Coronary artery (tissue), 2 donors: ENCODE results near the gene OTOP1.

Experiments
- DNase-seq: peaks from one replicate; pipeline ENCODE4 v3.0.0-alpha.2; 2017; ENCODE audit warnings: low spot score
- H3K27ac ChIP-seq, 2 donors: fragments of 200-600 bp; sonication (generic); one replicate each; pipeline ENCODE4 v1.5.1; 2016 to 2019
- H3K4me3 ChIP-seq: fragments of 200-600 bp; sonication (generic); 2 replicates; pipeline ENCODE4 v1.5.1; 2016; ENCODE audit warnings: mild to moderate bottlenecking, moderate library complexity
- TF ChIP-seq, protein P1 (sequence below): fragments of 200-600 bp; sonication (generic); IDR thresholded peaks from one replicate; pipeline ENCODE4 v1.5.1; 2019; ENCODE audit warnings: antibody characterized with exemption

Gene OTOP1, protein sequence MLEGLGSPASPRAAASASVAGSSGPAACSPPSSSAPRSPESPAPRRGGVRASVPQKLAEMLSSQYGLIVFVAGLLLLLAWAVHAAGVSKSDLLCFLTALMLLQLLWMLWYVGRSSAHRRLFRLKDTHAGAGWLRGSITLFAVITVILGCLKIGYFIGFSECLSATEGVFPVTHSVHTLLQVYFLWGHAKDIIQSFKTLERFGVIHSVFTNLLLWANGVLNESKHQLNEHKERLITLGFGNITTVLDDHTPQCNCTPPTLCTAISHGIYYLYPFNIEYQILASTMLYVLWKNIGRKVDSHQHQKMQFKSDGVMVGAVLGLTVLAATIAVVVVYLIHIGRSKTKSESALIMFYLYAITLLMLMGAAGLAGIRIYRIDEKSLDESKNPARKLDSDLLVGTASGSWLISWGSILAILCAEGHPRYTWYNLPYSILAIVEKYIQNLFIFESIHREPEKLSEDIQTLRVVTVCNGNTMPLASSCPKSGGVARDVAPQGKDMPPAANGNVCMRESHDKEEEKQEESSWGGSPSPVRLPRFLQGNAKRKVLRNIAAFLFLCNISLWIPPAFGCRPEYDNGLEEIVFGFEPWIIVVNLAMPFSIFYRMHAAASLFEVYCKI

GRCh38 chr4:4226606-4227438 lies at the start of gene OTOP1:
Gene OTOP1, minus strand, starts transcription at chr4:4226929. Its CDS starts 65 bp downstream, at chr4:4226864.
- DNase-seq = no peak
- Histone ChIP-seq H3K4me3 (peak within 1 kb of the TSS; percentile 1), H3K27ac (no peak within 1 kb of the TSS)
- TF ChIP-seq, protein P1, sequence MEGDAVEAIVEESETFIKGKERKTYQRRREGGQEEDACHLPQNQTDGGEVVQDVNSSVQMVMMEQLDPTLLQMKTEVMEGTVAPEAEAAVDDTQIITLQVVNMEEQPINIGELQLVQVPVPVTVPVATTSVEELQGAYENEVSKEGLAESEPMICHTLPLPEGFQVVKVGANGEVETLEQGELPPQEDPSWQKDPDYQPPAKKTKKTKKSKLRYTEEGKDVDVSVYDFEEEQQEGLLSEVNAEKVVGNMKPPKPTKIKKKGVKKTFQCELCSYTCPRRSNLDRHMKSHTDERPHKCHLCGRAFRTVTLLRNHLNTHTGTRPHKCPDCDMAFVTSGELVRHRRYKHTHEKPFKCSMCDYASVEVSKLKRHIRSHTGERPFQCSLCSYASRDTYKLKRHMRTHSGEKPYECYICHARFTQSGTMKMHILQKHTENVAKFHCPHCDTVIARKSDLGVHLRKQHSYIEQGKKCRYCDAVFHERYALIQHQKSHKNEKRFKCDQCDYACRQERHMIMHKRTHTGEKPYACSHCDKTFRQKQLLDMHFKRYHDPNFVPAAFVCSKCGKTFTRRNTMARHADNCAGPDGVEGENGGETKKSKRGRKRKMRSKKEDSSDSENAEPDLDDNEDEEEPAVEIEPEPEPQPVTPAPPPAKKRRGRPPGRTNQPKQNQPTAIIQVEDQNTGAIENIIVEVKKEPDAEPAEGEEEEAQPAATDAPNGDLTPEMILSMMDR = no peak

DNA sequence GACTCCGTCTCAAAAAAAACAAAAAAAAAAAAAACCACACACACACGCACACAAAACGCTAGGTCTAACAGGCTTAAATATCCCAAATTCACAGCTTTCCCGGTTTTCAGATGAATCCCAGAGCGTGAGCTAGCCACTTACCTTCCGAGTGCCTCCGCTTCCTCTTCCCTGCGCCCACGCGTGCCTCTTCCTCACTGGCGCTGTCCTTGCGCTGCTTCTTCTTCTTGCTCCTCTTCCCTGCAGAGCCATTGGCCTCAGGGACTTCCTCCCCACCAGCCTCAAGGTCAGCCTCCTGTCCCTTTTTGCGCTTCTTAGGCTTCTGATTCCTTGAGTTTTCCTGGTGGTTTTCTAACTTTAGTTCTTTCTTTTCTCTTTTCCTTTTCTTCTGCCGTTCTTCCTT lies 47.5 kb upstream of the OTOP1 start:
- H3K27ac ChIP-seq = no peak overlapping the region
- no peak for DNase-seq
- TF ChIP-seq, protein P1 = no peak
- no peak overlapping the region for H3K4me3 ChIP-seq

DNA sequence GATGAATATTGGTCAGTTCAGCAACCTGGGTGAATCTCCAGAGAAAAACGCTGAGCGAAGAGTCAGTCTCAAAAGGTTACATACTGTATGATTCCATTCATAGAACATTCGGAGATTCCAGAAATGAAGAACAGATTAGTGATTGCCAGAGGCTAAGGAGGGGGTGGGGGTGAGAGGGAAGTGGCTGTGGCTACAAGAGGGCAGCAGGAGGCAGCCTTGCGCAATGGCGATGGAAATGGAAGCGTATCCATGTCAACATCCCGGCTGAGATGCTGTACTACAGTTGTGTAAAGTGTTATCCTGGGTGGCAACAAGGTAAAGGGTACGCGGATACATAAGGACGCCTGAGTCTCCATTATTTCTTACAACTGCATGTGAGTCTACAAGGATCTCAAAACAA lies 45.2 kb upstream of the OTOP1 start:
- TF ChIP-seq, protein P1 = no peak
- Histone ChIP-seq H3K4me3 (no peak overlapping the region), H3K27ac (no peak overlapping the region)
- DNase-seq = no peak

DNA sequence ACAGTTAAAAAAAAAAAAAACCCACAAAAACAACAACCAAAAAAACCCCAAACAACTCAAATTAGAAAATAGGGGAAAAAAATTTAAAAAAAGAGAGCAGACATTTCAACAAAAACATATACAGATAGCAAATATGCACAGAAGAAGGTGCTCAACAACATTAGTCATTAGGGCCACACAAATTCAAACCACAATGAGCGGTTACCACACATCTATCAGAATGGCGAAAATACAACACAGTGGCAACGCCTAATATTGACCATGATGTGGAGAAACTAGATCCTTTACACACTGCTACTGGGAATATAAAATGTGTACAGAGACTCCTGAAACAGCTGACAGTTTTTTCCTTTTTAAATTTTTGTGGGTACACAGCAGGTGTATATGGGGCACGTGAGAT lies 43.8 kb upstream of the OTOP1 start:
- no peak overlapping the region for H3K4me3 ChIP-seq
- H3K27ac ChIP-seq = no peak overlapping the region
- TF ChIP-seq, protein P1 = no peak
- DNase-seq = no peak

- TF ChIP-seq, protein P1 = no peak
- H3K27ac ChIP-seq = no peak overlapping the region
- no peak overlapping the region for H3K4me3 ChIP-seq
- DNase-seq = no peak
Measured at GRCh38 chr4:4269856-4270255, 43.1 kb upstream of the OTOP1 start.

GRCh38 chr4:4269331-4269731 lies 42.6 kb upstream of the OTOP1 start:
- H3K27ac ChIP-seq = no peak overlapping the region
- no peak for DNase-seq
- TF ChIP-seq, protein P1 = no peak
- H3K4me3 ChIP-seq = no peak overlapping the region
